Loucy (cell line): ENCODE results near the gene CCDC110.

Experiments
- H2AFZ ChIP-seq: fragments of 200-600 bp; sonication (generic); 2 replicates; pipeline ENCODE4 v1.6.0; 2016; ENCODE audit warnings: antibody characterized with exemption, mild to moderate bottlenecking, low read length, moderate library complexity
- H3F3A ChIP-seq: fragments of 200-600 bp; 2 replicates; pipeline ENCODE4 v1.6.0; 2016; ENCODE audit warnings: antibody characterized with exemption, low read depth, mild to moderate bottlenecking
- H3K27me3 ChIP-seq: fragments of 200-600 bp; sonication (generic); 2 replicates; pipeline ENCODE4 v1.6.1; 2014; ENCODE audit warnings: low read length, mild to moderate bottlenecking; ENCODE audit not compliant: insufficient read depth, poor library complexity, severe bottlenecking
- H3K36me3 ChIP-seq: fragments of 200-600 bp; sonication (generic); 2 replicates; pipeline ENCODE4 v1.6.1; 2016; ENCODE audit warnings: low read length; ENCODE audit not compliant: insufficient read depth
- H3K4me1 ChIP-seq: fragments of 200-600 bp; sonication (generic); 2 replicates; pipeline ENCODE4 v1.5.1; 2014; ENCODE audit warnings: low read length, mild to moderate bottlenecking; ENCODE audit not compliant: insufficient read depth, poor library complexity, severe bottlenecking
- H3K4me2 ChIP-seq: fragments of 200-600 bp; sonication (generic); 2 replicates; pipeline ENCODE4 v1.6.0; 2014; ENCODE audit warnings: antibody characterized with exemption, low read length, low read depth, mild to moderate bottlenecking; ENCODE audit not compliant: poor library complexity, severe bottlenecking
- H3K4me3 ChIP-seq: fragments of 200-600 bp; sonication (generic); 2 replicates; pipeline ENCODE4 v1.5.1; 2014; ENCODE audit warnings: low read length, mild to moderate bottlenecking, mixed read lengths; ENCODE audit not compliant: poor library complexity, severe bottlenecking
- H3K79me2 ChIP-seq: fragments of 200-600 bp; sonication (generic); 2 replicates; pipeline ENCODE4 v1.6.1; 2014; ENCODE audit warnings: low read length; ENCODE audit not compliant: insufficient read depth
- H3K9ac ChIP-seq: fragments of 200-600 bp; sonication (generic); 2 replicates; pipeline ENCODE4 v1.6.0; 2014; ENCODE audit warnings: mild to moderate bottlenecking, low read depth, low read length, moderate library complexity; ENCODE audit not compliant: poor library complexity, severe bottlenecking
- H3K9me2 ChIP-seq: fragments of 200-600 bp; sonication (generic); replicated peaks from 2 replicates; pipeline ENCODE4 v1.6.1; 2016; ENCODE audit warnings: low read depth, low read length, mixed read lengths
- H3K9me3 ChIP-seq: fragments of 200-600 bp; sonication (generic); 2 replicates; pipeline ENCODE4 v1.6.1; 2014; ENCODE audit warnings: mild to moderate bottlenecking, antibody characterized with exemption, low read length, low read depth; ENCODE audit not compliant: insufficient read depth
- H4K20me1 ChIP-seq: fragments of 200-600 bp; sonication (generic); 2 replicates; pipeline ENCODE4 v1.6.0; 2014; ENCODE audit warnings: antibody characterized with exemption, low read length, mild to moderate bottlenecking; ENCODE audit not compliant: insufficient read depth, poor library complexity, severe bottlenecking
- EZH2phosphoT487 ChIP-seq: fragments of 200-600 bp; IDR thresholded peaks from 2 replicates; pipeline ENCODE4 v1.6.1; 2018; ENCODE audit warnings: antibody characterized with exemption, mild to moderate bottlenecking, moderate library complexity, borderline replicate concordance
- TF ChIP-seq, protein P1 (sequence below): fragments of 200-600 bp; sonication (generic); conservative IDR thresholded peaks from 2 replicates; pipeline ENCODE4 v1.5.1; 2014; ENCODE audit warnings: mild to moderate bottlenecking, antibody characterized with exemption, low read length

The CCDC110 gene

GRCh38 chr4:185479507-185479971, 8.0 kb upstream of the CCDC110 start:
- Histone ChIP-seq H3K9me3 (no peaks in the 10 kb centered on the region), H4K20me1 (no peaks in the 10 kb centered on the region), H3K79me2 (no peaks in the 10 kb centered on the region), H3K9ac (no peak overlapping the region), H3K9me2 (no peaks in the 10 kb centered on the region), H3K27me3 (no peaks in the 10 kb centered on the region), H3K4me2 (no peak overlapping the region), H3F3A (no peaks in the 10 kb centered on the region), H3K4me3 (no peak overlapping the region), H2AFZ (no peak overlapping the region), H3K36me3 (no peaks in the 10 kb centered on the region), H3K4me1 (no peaks in the 10 kb centered on the region)
- TF ChIP-seq, protein P1, sequence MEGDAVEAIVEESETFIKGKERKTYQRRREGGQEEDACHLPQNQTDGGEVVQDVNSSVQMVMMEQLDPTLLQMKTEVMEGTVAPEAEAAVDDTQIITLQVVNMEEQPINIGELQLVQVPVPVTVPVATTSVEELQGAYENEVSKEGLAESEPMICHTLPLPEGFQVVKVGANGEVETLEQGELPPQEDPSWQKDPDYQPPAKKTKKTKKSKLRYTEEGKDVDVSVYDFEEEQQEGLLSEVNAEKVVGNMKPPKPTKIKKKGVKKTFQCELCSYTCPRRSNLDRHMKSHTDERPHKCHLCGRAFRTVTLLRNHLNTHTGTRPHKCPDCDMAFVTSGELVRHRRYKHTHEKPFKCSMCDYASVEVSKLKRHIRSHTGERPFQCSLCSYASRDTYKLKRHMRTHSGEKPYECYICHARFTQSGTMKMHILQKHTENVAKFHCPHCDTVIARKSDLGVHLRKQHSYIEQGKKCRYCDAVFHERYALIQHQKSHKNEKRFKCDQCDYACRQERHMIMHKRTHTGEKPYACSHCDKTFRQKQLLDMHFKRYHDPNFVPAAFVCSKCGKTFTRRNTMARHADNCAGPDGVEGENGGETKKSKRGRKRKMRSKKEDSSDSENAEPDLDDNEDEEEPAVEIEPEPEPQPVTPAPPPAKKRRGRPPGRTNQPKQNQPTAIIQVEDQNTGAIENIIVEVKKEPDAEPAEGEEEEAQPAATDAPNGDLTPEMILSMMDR, result no peak
- TF ChIP-seq EZH2phosphoT487, result no peak

DNA sequence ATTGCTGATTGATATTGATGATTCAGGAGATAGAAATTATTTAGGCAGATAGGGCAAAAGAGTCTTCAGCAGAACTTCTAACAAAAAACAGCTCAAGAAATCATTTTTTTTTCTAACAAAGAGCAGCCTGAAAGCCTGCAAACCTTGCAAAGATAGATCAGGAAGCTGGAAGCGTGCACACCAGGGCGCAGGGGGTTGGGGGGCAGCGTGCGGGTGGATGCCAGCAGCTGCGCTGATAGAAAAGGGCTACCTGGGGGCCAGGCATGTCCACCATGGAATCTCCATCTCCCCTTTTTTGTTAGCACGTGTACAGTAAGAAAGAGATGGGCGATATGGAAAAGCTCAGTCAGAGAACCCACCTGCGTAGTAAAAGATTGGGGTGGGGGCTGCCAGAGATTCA, 1.7 kb upstream of the CCDC110 start:
- Histone ChIP-seq H3K4me2 (no peak overlapping the region), H3F3A (no peaks in the 10 kb centered on the region), H3K36me3 (no peaks in the 10 kb centered on the region), H3K9me2 (no peaks in the 10 kb centered on the region), H4K20me1 (no peaks in the 10 kb centered on the region), H3K9me3 (no peaks in the 10 kb centered on the region), H3K4me1 (no peaks in the 10 kb centered on the region), H2AFZ (no peak overlapping the region), H3K9ac (no peak overlapping the region), H3K27me3 (no peaks in the 10 kb centered on the region), H3K4me3 (no peak overlapping the region), H3K79me2 (no peaks in the 10 kb centered on the region)
- TF ChIP-seq EZH2phosphoT487, result no peak
- TF ChIP-seq, protein P1, result no peak

DNA sequence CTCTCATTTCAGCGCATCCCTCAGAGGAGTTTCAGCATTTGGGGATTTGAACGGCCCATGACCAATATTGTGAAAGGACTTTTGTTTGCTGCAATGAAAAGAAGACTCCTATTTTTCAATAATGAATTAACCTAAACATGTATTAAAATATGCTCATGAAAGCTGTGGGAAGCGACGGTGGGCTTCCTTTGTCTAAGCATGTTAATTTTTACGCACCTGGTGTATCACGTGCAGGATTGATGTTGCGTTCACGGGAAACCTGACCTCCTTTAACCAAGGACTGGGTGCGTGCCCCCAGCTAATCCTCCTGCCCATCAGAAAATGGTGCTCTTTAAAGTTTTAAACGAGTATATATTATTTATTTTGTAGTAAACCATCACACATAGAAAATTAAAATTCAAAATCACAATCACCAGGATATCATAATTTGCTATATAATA, 590 bp upstream of the CCDC110 start:
- Histone ChIP-seq H3K9me3 (no peaks in the 10 kb centered on the region), H3K9ac (no peak overlapping the region), H2AFZ (no peak overlapping the region), H3K4me2 (no peak overlapping the region), H3F3A (no peaks in the 10 kb centered on the region), H3K4me1 (no peaks in the 10 kb centered on the region), H4K20me1 (no peaks in the 10 kb centered on the region), H3K79me2 (no peaks in the 10 kb centered on the region), H3K27me3 (no peaks in the 10 kb centered on the region), H3K4me3 (no peak overlapping the region), H3K36me3 (no peaks in the 10 kb centered on the region), H3K9me2 (no peaks in the 10 kb centered on the region)
- TF ChIP-seq, protein P1, result no peak
